GM21526 (cell line): ENCODE data around the gene CDH15.
"Not testable (repeated sequence)": the region's sequence is repeated elsewhere in the genome, so short reads cannot be mapped to it uniquely, and the experiment has no call there.

Experiments used
- ATAC-seq: cut with Tn5 transposase; IDR thresholded peaks from one replicate; pipeline ENCODE4 v1.9.1; 2021; ENCODE audit warnings: moderate library complexity; ENCODE audit not compliant: unreplicated experiment, low FRiP score

Gene CDH15

GRCh38 chr16:89185887-89186592 is 14.5 kb downstream of the CDH15 start:
- ATAC-seq, result not testable (repeated sequence)

GRCh38 chr16:89186593-89187031 is 15.1 kb downstream of the CDH15 start:
- not testable (repeated sequence) for ATAC-seq

- no peak for ATAC-seq
Observed at GRCh38 chr16:89187032-89187769, 15.7 kb downstream of the CDH15 start.

GRCh38 chr16:89187770-89188392 is 16.3 kb downstream of the CDH15 start:
- no peak for ATAC-seq

GRCh38 chr16:89188471-89189357 is 17.2 kb downstream of the CDH15 start:
- ATAC-seq, result not testable (repeated sequence)

- ATAC-seq, result no peak
Observed at GRCh38 chr16:89189358-89190025, 17.9 kb downstream of the CDH15 start.

GRCh38 chr16:89190150-89190958 is 18.8 kb downstream of the CDH15 start:
- ATAC-seq, result no peak

- ATAC-seq, result no peak
Observed at GRCh38 chr16:89191033-89191900, 19.7 kb downstream of the CDH15 start.

GRCh38 chr16:89191901-89192185 is 20.3 kb downstream of the CDH15 start:
- no peak for ATAC-seq

GRCh38 chr16:89192186-89192955 is 20.8 kb downstream of the CDH15 start:
- not testable (repeated sequence) for ATAC-seq

- ATAC-seq, result no peak
Observed at GRCh38 chr16:89192956-89193575, 21.5 kb downstream of the CDH15 start.

- ATAC-seq, result no peak
Observed at GRCh38 chr16:89193576-89194293, 22.2 kb downstream of the CDH15 start.

- ATAC-seq, result no peak
Observed at GRCh38 chr16:89194340-89195311, 23.1 kb downstream of the CDH15 start.

- ATAC-seq, result no peak
Observed at GRCh38 chr16:89195521-89196171, 24.1 kb downstream of the CDH15 start.

GRCh38 chr16:89197033-89197632 is 25.6 kb downstream of the CDH15 start:
- ATAC-seq, result no peak
